GM23338 (cell line): ENCODE measurements around the gene TSTD2. TPM values are rescaled to one million over a fixed set of nuclear protein-coding genes. Genes with fewer than 3 reads are reported as not detected.

Source experiments
- ATAC-seq: fragments of 200-7000 bp; cut with Tn5 transposase; 3 replicates; pipeline ENCODE4 v1.9.1; 2020
- DNase-seq: peaks from one replicate; pipeline ENCODE4 v3.0.0-alpha.2; 2015; ENCODE audit warnings: low spot score
- H2AFZ ChIP-seq: fragments of 200-600 bp; sonication (generic); 2 replicates; pipeline ENCODE4 v1.8.0; 2016; ENCODE audit warnings: antibody characterized with exemption, mild to moderate bottlenecking, moderate library complexity
- H3F3A ChIP-seq: fragments of 200-600 bp; sonication (generic); replicated peaks from 2 replicates; pipeline ENCODE4 v1.8.0; 2017; ENCODE audit warnings: antibody characterized with exemption, mixed run types, low read depth
- H3K27ac ChIP-seq: fragments of 200-600 bp; sonication (generic); 2 replicates; pipeline ENCODE4 v1.6.1; 2016; ENCODE audit warnings: low read depth
- H3K27me3 ChIP-seq: fragments of 200-600 bp; sonication (generic); 2 replicates; pipeline ENCODE4 v1.8.0; 2016; ENCODE audit warnings: mild to moderate bottlenecking, mixed run types, moderate library complexity; ENCODE audit not compliant: insufficient read depth
- H3K36me3 ChIP-seq: fragments of 200-600 bp; sonication (generic); 2 replicates; pipeline ENCODE4 v1.8.0; 2016; ENCODE audit warnings: mild to moderate bottlenecking; ENCODE audit not compliant: insufficient read depth
- H3K4me1 ChIP-seq: fragments of 200-600 bp; sonication (generic); 2 replicates; pipeline ENCODE4 v1.8.0; 2016; ENCODE audit warnings: mild to moderate bottlenecking, moderate library complexity; ENCODE audit not compliant: insufficient read depth
- H3K4me2 ChIP-seq: fragments of 200-600 bp; sonication (generic); 2 replicates; pipeline ENCODE4 v1.7.1; 2017; ENCODE audit warnings: mixed run types
- H3K4me3 ChIP-seq: fragments of 200-600 bp; sonication (generic); 2 replicates; pipeline ENCODE4 v1.6.1; 2016; ENCODE audit warnings: mixed run types
- H3K79me2 ChIP-seq: fragments of 200-600 bp; sonication (generic); replicated peaks from 2 replicates; pipeline ENCODE4 v1.8.0; 2017; ENCODE audit warnings: mild to moderate bottlenecking; ENCODE audit not compliant: insufficient read depth
- H3K9me2 ChIP-seq: fragments of 200-600 bp; sonication (generic); 2 replicates; pipeline ENCODE4 v1.8.0; 2017; ENCODE audit not compliant: insufficient read depth
- H4K20me1 ChIP-seq: fragments of 200-600 bp; sonication (generic); replicated peaks from 2 replicates; pipeline ENCODE4 v1.8.0; 2017; ENCODE audit warnings: mild to moderate bottlenecking; ENCODE audit not compliant: insufficient read depth
- H3K27ac Mint-ChIP-seq: 2 replicates; pipeline ENCODE4 v1.8.0; 2020; ENCODE audit warnings: inconsistent platforms, mild to moderate bottlenecking, moderate library complexity, mixed read lengths
- H3K27me3 Mint-ChIP-seq: 3 replicates; pipeline ENCODE4 v1.8.0; 2022; ENCODE audit warnings: low read depth, mild to moderate bottlenecking, moderate library complexity, mixed read lengths, inconsistent platforms; ENCODE audit not compliant: insufficient read depth, poor library complexity
- H3K36me3 Mint-ChIP-seq: 3 replicates; pipeline ENCODE4 v1.8.0; 2021; ENCODE audit warnings: low read depth, mild to moderate bottlenecking, inconsistent platforms, moderate library complexity, mixed read lengths
- H3K4me1 Mint-ChIP-seq: 3 replicates; pipeline ENCODE4 v1.8.0; 2020; ENCODE audit warnings: mild to moderate bottlenecking, inconsistent platforms, mixed read lengths
- H3K4me3 Mint-ChIP-seq: 3 replicates; pipeline ENCODE4 v1.8.0; 2021; ENCODE audit warnings: moderate library complexity, mild to moderate bottlenecking, inconsistent platforms, mixed read lengths
- H3K9me3 Mint-ChIP-seq: 3 replicates; pipeline ENCODE4 v1.8.0; 2020; ENCODE audit warnings: moderate library complexity, mild to moderate bottlenecking, inconsistent platforms, mixed read lengths
- CREB1 ChIP-seq: fragments of 250-450 bp; sonication (Bioruptor Pico); IDR thresholded peaks from 2 replicates; pipeline ENCODE4 v1.5.0; 2020; ENCODE audit warnings: low read depth, mild to moderate bottlenecking, moderate library complexity
- EZH2 ChIP-seq: fragments of 200-600 bp; sonication (generic); IDR thresholded peaks from one replicate; pipeline ENCODE4 v1.8.0; 2017; ENCODE audit warnings: antibody characterized with exemption, mild to moderate bottlenecking, low read depth; ENCODE audit not compliant: unreplicated experiment
- EZH2phosphoT487 ChIP-seq: fragments of 200-600 bp; sonication (generic); IDR thresholded peaks from one replicate; pipeline ENCODE4 v1.8.1; 2018; ENCODE audit warnings: antibody characterized with exemption; ENCODE audit not compliant: unreplicated experiment
- JUNB ChIP-seq: IDR thresholded peaks from one replicate; pipeline ENCODE4 v1.6.1; 2016; ENCODE audit warnings: antibody characterized with exemption; ENCODE audit not compliant: unreplicated experiment
- ZNF114 ChIP-seq: fragments of 250-450 bp; sonication (Bioruptor Pico); IDR thresholded peaks from 2 replicates; pipeline ENCODE4 v1.5.0; 2020; ENCODE audit warnings: mild to moderate bottlenecking, moderate library complexity
- ZNF331 ChIP-seq: fragments of 250-450 bp; sonication (Bioruptor Pico); IDR thresholded peaks from 2 replicates; pipeline ENCODE4 v1.5.0; 2020; ENCODE audit warnings: low read depth, mild to moderate bottlenecking, moderate library complexity
- polyA plus RNA-seq: library from polyadenylated mRNA; unstranded; fragments of >200 nt; fragmentation: Nextera tagmentation; extraction: Ambion mirVana; gene quantifications from 2 replicates; pipeline ENCODE4 v1.2.1, GENCODE V29; 2016
- total RNA-seq: library from RNA; depleted of rRNA; stranded (reverse); fragments of >200 nt; shearing (Covaris generic); gene quantifications from 2 replicates; pipeline ENCODE4 v1.2.3, GENCODE V29; 2014
- TF ChIP-seq, protein P1 (sequence below): IDR thresholded peaks from one replicate; pipeline ENCODE4 v1.6.1; 2018; ENCODE audit warnings: antibody characterized with exemption; ENCODE audit not compliant: unreplicated experiment
- TF ChIP-seq, protein P2 (sequence below): IDR thresholded peaks from 2 replicates; pipeline ENCODE4 v1.6.1; 2016; ENCODE audit warnings: antibody characterized with exemption
- TF ChIP-seq, protein P3 (sequence below): fragments of 250-450 bp; sonication (Bioruptor Pico); IDR thresholded peaks from 2 replicates; pipeline ENCODE4 v1.5.0; 2020; ENCODE audit warnings: mild to moderate bottlenecking, moderate library complexity

Gene TSTD2
- total and polyA plus RNA-seq, 2 experiments from 2014 or later: 8.5 to 21.8 TPM

DNA sequence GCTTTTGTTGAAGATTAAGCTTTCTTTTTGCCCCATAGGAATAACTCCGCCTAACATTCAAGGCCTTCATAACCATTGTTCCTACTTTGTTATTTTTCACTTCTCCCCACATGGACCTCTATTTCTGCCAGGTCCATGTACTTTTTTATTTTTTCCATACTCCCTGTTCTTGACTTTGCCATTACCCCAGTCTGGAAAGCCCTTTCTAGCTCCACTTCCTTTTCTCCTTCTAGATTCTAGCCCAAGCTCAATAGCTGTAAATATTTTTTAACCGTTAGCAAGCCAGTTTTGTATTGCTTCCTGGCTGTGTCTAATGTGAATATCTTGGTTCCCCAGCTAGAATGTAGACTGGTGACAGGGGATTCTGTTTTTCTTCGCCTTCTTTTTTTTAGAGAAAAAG lies 26.6 kb upstream of the TSTD2 start (continued):
- TF ChIP-seq EZH2 (no peak), ZNF114 (CRISPR knock-in tag) (no peak), JUNB (no peak), CREB1 (CRISPR knock-in tag) (no peak), ZNF331 (CRISPR knock-in tag) (no peak)
- TF ChIP-seq, protein P1, sequence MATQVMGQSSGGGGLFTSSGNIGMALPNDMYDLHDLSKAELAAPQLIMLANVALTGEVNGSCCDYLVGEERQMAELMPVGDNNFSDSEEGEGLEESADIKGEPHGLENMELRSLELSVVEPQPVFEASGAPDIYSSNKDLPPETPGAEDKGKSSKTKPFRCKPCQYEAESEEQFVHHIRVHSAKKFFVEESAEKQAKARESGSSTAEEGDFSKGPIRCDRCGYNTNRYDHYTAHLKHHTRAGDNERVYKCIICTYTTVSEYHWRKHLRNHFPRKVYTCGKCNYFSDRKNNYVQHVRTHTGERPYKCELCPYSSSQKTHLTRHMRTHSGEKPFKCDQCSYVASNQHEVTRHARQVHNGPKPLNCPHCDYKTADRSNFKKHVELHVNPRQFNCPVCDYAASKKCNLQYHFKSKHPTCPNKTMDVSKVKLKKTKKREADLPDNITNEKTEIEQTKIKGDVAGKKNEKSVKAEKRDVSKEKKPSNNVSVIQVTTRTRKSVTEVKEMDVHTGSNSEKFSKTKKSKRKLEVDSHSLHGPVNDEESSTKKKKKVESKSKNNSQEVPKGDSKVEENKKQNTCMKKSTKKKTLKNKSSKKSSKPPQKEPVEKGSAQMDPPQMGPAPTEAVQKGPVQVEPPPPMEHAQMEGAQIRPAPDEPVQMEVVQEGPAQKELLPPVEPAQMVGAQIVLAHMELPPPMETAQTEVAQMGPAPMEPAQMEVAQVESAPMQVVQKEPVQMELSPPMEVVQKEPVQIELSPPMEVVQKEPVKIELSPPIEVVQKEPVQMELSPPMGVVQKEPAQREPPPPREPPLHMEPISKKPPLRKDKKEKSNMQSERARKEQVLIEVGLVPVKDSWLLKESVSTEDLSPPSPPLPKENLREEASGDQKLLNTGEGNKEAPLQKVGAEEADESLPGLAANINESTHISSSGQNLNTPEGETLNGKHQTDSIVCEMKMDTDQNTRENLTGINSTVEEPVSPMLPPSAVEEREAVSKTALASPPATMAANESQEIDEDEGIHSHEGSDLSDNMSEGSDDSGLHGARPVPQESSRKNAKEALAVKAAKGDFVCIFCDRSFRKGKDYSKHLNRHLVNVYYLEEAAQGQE: no peak

DNA sequence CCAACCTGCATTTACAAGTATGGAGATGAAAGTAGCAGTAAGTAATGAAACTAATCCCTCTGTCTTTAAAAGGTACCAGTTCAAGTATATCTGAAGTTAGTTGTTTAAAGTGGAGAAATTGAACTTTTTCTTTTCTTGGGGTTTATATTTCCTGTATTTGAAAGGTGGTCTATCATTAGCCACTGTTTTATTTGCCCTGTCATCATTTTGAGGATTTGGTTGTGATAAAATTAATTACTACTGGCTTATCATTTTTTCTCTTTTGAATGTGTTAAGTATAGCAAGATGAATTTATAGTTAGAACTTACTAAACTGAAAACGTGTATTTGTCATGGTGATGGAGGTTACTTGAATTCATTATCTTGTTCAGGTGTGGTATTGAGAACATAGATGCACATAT lies 25.5 kb upstream of the TSTD2 start:
- Mint-ChIP-seq H3K9me3 (no peaks in the 10 kb centered on the region), H3K27ac (no peak overlapping the region), H3K36me3 (peaks cover 78% of the 10 kb centered on the region), H3K4me3 (no peak overlapping the region), H3K27me3 (peaks cover 2% of the 10 kb centered on the region), H3K4me1 (no peaks in the 10 kb centered on the region)
- Histone ChIP-seq H3K27ac (no peak overlapping the region), H4K20me1 (0 out of 2 replicates have a peak, but pooled peaks cover 3% of the 10 kb centered on the region), H3K9me2 (no peaks in the 10 kb centered on the region), H3F3A (no peaks in the 10 kb centered on the region), H3K79me2 (no peaks in the 10 kb centered on the region), H3K36me3 (peaks cover 79% of the 10 kb centered on the region), H2AFZ (no peak overlapping the region), H3K4me2 (no peak overlapping the region), H3K4me1 (no peaks in the 10 kb centered on the region), H3K27me3 (no peaks in the 10 kb centered on the region), H3K4me3 (no peak overlapping the region)
- ATAC-seq (no peak), DNase-seq (no peak)
- TF ChIP-seq CREB1 (CRISPR knock-in tag): no peak
- TF ChIP-seq, protein P1: no peak
- TF ChIP-seq JUNB: no peak
- TF ChIP-seq EZH2phosphoT487: no peak
- TF ChIP-seq, protein P2, sequence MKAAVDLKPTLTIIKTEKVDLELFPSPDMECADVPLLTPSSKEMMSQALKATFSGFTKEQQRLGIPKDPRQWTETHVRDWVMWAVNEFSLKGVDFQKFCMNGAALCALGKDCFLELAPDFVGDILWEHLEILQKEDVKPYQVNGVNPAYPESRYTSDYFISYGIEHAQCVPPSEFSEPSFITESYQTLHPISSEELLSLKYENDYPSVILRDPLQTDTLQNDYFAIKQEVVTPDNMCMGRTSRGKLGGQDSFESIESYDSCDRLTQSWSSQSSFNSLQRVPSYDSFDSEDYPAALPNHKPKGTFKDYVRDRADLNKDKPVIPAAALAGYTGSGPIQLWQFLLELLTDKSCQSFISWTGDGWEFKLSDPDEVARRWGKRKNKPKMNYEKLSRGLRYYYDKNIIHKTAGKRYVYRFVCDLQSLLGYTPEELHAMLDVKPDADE: no peak
- TF ChIP-seq, protein P3, sequence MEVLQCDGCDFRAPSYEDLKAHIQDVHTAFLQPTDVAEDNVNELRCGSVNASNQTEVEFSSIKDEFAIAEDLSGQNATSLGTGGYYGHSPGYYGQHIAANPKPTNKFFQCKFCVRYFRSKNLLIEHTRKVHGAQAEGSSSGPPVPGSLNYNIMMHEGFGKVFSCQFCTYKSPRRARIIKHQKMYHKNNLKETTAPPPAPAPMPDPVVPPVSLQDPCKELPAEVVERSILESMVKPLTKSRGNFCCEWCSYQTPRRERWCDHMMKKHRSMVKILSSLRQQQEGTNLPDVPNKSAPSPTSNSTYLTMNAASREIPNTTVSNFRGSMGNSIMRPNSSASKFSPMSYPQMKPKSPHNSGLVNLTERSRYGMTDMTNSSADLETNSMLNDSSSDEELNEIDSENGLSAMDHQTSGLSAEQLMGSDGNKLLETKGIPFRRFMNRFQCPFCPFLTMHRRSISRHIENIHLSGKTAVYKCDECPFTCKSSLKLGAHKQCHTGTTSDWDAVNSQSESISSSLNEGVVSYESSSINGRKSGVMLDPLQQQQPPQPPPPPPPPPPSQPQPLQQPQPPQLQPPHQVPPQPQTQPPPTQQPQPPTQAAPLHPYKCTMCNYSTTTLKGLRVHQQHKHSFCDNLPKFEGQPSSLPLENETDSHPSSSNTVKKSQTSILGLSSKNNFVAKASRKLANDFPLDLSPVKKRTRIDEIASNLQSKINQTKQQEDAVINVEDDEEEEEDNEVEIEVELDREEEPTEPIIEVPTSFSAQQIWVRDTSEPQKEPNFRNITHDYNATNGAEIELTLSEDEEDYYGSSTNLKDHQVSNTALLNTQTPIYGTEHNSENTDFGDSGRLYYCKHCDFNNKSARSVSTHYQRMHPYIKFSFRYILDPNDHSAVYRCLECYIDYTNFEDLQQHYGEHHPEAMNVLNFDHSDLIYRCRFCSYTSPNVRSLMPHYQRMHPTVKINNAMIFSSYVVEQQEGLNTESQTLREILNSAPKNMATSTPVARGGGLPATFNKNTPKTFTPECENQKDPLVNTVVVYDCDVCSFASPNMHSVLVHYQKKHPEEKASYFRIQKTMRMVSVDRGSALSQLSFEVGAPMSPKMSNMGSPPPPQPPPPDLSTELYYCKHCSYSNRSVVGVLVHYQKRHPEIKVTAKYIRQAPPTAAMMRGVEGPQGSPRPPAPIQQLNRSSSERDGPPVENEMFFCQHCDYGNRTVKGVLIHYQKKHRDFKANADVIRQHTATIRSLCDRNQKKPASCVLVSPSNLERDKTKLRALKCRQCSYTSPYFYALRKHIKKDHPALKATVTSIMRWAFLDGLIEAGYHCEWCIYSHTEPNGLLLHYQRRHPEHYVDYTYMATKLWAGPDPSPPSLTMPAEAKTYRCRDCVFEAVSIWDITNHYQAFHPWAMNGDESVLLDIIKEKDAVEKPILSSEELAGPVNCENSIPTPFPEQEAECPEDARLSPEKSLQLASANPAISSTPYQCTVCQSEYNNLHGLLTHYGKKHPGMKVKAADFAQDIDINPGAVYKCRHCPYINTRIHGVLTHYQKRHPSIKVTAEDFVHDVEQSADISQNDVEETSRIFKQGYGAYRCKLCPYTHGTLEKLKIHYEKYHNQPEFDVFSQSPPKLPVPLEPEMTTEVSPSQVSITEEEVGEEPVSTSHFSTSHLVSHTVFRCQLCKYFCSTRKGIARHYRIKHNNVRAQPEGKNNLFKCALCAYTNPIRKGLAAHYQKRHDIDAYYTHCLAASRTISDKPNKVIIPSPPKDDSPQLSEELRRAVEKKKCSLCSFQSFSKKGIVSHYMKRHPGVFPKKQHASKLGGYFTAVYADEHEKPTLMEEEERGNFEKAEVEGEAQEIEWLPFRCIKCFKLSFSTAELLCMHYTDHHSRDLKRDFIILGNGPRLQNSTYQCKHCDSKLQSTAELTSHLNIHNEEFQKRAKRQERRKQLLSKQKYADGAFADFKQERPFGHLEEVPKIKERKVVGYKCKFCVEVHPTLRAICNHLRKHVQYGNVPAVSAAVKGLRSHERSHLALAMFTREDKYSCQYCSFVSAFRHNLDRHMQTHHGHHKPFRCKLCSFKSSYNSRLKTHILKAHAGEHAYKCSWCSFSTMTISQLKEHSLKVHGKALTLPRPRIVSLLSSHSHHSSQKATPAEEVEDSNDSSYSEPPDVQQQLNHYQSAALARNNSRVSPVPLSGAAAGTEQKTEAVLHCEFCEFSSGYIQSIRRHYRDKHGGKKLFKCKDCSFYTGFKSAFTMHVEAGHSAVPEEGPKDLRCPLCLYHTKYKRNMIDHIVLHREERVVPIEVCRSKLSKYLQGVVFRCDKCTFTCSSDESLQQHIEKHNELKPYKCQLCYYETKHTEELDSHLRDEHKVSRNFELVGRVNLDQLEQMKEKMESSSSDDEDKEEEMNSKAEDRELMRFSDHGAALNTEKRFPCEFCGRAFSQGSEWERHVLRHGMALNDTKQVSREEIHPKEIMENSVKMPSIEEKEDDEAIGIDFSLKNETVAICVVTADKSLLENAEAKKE (CRISPR knock-in tag): no peak
